Thyroid gland (tissue), 4 donors: ENCODE data around the gene SERPINB1.

ENCODE experiments used
- POLR2A ChIP-seq, 2 donors: fragments of 450-650 bp; IDR thresholded peaks; one replicate each; pipeline ENCODE4 v1.6.1; 2017; ENCODE audit warnings: antibody characterized with exemption in 2 of 2, mild to moderate bottlenecking in 2 of 2, moderate library complexity in 1 of 2
- TF ChIP-seq, protein P1 (sequence below), 6 experiments: fragments of 200-600 bp in 3 of 6; fragments of 450-650 bp in 3 of 6; sonication (generic) in 3 of 6; IDR thresholded peaks; one replicate each; pipeline ENCODE4 v1.5.1; 2016 to 2019; ENCODE audit warnings: antibody characterized with exemption in 6 of 6, mild to moderate bottlenecking in 2 of 6, inconsistent platforms in 1 of 6, moderate library complexity in 1 of 6

GRCh38 chr6:2834262-2834661, 7.4 kb downstream of the SERPINB1 start:
- TF ChIP-seq, protein P1, sequence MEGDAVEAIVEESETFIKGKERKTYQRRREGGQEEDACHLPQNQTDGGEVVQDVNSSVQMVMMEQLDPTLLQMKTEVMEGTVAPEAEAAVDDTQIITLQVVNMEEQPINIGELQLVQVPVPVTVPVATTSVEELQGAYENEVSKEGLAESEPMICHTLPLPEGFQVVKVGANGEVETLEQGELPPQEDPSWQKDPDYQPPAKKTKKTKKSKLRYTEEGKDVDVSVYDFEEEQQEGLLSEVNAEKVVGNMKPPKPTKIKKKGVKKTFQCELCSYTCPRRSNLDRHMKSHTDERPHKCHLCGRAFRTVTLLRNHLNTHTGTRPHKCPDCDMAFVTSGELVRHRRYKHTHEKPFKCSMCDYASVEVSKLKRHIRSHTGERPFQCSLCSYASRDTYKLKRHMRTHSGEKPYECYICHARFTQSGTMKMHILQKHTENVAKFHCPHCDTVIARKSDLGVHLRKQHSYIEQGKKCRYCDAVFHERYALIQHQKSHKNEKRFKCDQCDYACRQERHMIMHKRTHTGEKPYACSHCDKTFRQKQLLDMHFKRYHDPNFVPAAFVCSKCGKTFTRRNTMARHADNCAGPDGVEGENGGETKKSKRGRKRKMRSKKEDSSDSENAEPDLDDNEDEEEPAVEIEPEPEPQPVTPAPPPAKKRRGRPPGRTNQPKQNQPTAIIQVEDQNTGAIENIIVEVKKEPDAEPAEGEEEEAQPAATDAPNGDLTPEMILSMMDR (IDR thresholded peaks at IDR 0.05), result no peak
- TF ChIP-seq POLR2A (IDR thresholded peaks at IDR 0.05), result no peak
